B cell (primary cell): ENCODE results near the gene URB1.

ENCODE experiments used
- CTCF ChIP-seq: fragments of 200-600 bp; IDR thresholded peaks from one replicate; pipeline ENCODE4 v1.8.0; 2022; ENCODE audit warnings: antibody characterized with exemption, mild to moderate bottlenecking
- EZH2 ChIP-seq: IDR thresholded peaks from 2 replicates; pipeline ENCODE4 v1.6.1; 2012; ENCODE audit warnings: borderline replicate concordance, low read depth, mild to moderate bottlenecking, moderate library complexity, low read length; ENCODE audit not compliant: insufficient read depth, poor library complexity, severe bottlenecking

GRCh38 chr21:32328595-32328994 lies 64.2 kb downstream of the URB1 start:
- TF ChIP-seq CTCF (no peak), EZH2 (no peak)
